ENCODE results near the gene FOXO3. TPM values are rescaled to one million over a fixed set of nuclear protein-coding genes. Genes with fewer than 3 reads are reported as not detected.

FOXO3 gene
- total and polyA plus RNA-seq, 2 of the 13 experiments (the other 11 are each of a cell fraction or from before 2014, with no cell fraction given) = 16.0 to 22.5 TPM

DNA sequence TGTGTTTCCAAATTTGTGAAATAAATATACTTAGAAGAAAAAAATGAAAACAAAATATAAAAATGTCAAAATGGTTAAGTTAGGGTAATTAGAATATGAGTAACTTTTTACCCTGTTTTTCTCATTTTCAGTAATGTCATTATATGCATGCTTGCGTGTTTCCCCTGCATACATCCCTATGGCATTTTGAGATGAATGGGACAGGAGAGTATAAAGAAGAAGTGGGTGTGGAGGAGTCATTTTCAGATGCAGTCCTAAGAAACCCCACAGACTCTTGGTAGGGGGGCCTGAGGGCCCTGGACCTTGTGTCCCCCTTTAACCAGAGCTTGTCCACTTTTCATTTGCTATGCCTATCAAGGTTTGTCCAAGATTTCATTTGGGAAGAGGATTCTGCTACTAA lies 77.2 kb downstream of the FOXO3 start (continued):
- TF ChIP-seq, protein P1, sequence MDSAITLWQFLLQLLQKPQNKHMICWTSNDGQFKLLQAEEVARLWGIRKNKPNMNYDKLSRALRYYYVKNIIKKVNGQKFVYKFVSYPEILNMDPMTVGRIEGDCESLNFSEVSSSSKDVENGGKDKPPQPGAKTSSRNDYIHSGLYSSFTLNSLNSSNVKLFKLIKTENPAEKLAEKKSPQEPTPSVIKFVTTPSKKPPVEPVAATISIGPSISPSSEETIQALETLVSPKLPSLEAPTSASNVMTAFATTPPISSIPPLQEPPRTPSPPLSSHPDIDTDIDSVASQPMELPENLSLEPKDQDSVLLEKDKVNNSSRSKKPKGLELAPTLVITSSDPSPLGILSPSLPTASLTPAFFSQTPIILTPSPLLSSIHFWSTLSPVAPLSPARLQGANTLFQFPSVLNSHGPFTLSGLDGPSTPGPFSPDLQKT (CRISPR knock-in tag; IDR thresholded peaks at IDR 0.05; ENCODE audit: borderline replicate concordance) = no peak
- TF ChIP-seq CC2D1A (CRISPR knock-in tag; IDR thresholded peaks at IDR 0.05) = no peak
- no peak for TF ChIP-seq ZFP82 (CRISPR knock-in tag; IDR thresholded peaks at IDR 0.05; ENCODE audit: borderline replicate concordance)
- no peak for TF ChIP-seq ZNF430 (CRISPR knock-in tag; IDR thresholded peaks at IDR 0.05)
- TF ChIP-seq, protein P2, sequence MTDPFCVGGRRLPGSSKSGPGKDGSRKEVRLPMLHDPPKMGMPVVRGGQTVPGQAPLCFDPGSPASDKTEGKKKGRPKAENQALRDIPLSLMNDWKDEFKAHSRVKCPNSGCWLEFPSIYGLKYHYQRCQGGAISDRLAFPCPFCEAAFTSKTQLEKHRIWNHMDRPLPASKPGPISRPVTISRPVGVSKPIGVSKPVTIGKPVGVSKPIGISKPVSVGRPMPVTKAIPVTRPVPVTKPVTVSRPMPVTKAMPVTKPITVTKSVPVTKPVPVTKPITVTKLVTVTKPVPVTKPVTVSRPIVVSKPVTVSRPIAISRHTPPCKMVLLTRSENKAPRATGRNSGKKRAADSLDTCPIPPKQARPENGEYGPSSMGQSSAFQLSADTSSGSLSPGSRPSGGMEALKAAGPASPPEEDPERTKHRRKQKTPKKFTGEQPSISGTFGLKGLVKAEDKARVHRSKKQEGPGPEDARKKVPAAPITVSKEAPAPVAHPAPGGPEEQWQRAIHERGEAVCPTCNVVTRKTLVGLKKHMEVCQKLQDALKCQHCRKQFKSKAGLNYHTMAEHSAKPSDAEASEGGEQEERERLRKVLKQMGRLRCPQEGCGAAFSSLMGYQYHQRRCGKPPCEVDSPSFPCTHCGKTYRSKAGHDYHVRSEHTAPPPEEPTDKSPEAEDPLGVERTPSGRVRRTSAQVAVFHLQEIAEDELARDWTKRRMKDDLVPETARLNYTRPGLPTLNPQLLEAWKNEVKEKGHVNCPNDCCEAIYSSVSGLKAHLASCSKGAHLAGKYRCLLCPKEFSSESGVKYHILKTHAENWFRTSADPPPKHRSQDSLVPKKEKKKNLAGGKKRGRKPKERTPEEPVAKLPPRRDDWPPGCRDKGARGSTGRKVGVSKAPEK (CRISPR knock-in tag; IDR thresholded peaks at IDR 0.05; ENCODE audit: borderline replicate concordance) = no peak
- TF ChIP-seq ZNF12 (CRISPR knock-in tag; IDR thresholded peaks at IDR 0.05) = no peak
- no peak for TF ChIP-seq ZNF263 (CRISPR knock-in tag; IDR thresholded peaks at IDR 0.05)
- no peak for TF ChIP-seq ATF1 (CRISPR knock-in tag; IDR thresholded peaks at IDR 0.05)
- TF ChIP-seq GFI1 (CRISPR knock-in tag; IDR thresholded peaks at IDR 0.05; ENCODE audit: borderline replicate concordance) = no peak
- TF ChIP-seq, protein P3, sequence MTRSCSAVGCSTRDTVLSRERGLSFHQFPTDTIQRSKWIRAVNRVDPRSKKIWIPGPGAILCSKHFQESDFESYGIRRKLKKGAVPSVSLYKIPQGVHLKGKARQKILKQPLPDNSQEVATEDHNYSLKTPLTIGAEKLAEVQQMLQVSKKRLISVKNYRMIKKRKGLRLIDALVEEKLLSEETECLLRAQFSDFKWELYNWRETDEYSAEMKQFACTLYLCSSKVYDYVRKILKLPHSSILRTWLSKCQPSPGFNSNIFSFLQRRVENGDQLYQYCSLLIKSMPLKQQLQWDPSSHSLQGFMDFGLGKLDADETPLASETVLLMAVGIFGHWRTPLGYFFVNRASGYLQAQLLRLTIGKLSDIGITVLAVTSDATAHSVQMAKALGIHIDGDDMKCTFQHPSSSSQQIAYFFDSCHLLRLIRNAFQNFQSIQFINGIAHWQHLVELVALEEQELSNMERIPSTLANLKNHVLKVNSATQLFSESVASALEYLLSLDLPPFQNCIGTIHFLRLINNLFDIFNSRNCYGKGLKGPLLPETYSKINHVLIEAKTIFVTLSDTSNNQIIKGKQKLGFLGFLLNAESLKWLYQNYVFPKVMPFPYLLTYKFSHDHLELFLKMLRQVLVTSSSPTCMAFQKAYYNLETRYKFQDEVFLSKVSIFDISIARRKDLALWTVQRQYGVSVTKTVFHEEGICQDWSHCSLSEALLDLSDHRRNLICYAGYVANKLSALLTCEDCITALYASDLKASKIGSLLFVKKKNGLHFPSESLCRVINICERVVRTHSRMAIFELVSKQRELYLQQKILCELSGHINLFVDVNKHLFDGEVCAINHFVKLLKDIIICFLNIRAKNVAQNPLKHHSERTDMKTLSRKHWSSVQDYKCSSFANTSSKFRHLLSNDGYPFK (CRISPR knock-in tag; IDR thresholded peaks at IDR 0.05; ENCODE audit: borderline replicate concordance) = no peak
- no peak for TF ChIP-seq SNRNP70 (IDR thresholded peaks at IDR 0.05; ENCODE audit: low read depth, low read length)
- TF ChIP-seq ZNF619 (CRISPR knock-in tag; IDR thresholded peaks at IDR 0.05) = no peak
- TF ChIP-seq ZNF350 (CRISPR knock-in tag; IDR thresholded peaks at IDR 0.05; ENCODE audit: borderline replicate concordance, low read depth) = no peak
- TF ChIP-seq, protein P4, sequence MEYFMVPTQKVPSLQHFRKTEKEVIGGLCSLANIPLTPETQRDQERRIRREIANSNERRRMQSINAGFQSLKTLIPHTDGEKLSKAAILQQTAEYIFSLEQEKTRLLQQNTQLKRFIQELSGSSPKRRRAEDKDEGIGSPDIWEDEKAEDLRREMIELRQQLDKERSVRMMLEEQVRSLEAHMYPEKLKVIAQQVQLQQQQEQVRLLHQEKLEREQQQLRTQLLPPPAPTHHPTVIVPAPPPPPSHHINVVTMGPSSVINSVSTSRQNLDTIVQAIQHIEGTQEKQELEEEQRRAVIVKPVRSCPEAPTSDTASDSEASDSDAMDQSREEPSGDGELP (IDR thresholded peaks at IDR 0.05; ENCODE audit: borderline replicate concordance, low read depth) = no peak
